ENCODE results near the gene EPHA3.

- TF ChIP-seq CHD1 (IDR thresholded peaks at IDR 0.05; ENCODE audit: low read depth, low read length), result no peak
- no peak for TF ChIP-seq CTCF (conservative IDR thresholded peaks at IDR 0.05; ENCODE audit: low read depth, low read length)
- TF ChIP-seq CEBPB (IDR thresholded peaks at IDR 0.05; ENCODE audit: low read depth, low read length), result no peak
- no peak for TF ChIP-seq RAD21 (IDR thresholded peaks at IDR 0.05; ENCODE audit: low read length)
- TF ChIP-seq BHLHE40 (IDR thresholded peaks at IDR 0.05; ENCODE audit: low read depth, low read length), result no peak
- TF ChIP-seq POLR2A (IDR thresholded peaks at IDR 0.05; ENCODE audit: low read depth, low read length), result no peak
- TF ChIP-seq SMC3 (IDR thresholded peaks at IDR 0.05; ENCODE audit: low read depth, low read length), result no peak
- TF ChIP-seq ELK1 (IDR thresholded peaks at IDR 0.05; ENCODE audit: borderline replicate concordance, low read depth, low read length), result no peak
- TF ChIP-seq FOS (IDR thresholded peaks at IDR 0.05; ENCODE audit: low read depth, low read length), result no peak
- TF ChIP-seq USF2 (IDR thresholded peaks at IDR 0.05; ENCODE audit: low read depth, low read length), result no peak
- TF ChIP-seq MAZ (IDR thresholded peaks at IDR 0.05; ENCODE audit: borderline replicate concordance, low read depth, low read length), result no peak
- TF ChIP-seq RCOR1 (IDR thresholded peaks at IDR 0.05; ENCODE audit: insufficient replicate concordance, low read length), result no peak
- no peak for TF ChIP-seq MXI1 (IDR thresholded peaks at IDR 0.05; ENCODE audit: borderline replicate concordance, low read depth, low read length)
Observed at GRCh38 chr3:89280301-89280700, 172.9 kb downstream of the EPHA3 start.
